Fibroblast of peridontal ligament (primary cell): ENCODE data around the gene RPTOR.
"Not testable (repeated sequence)": the region's sequence is repeated elsewhere in the genome, so short reads cannot be mapped to it uniquely, and the experiment has no call there.

Experiments used
- DNase-seq: peaks from one replicate; pipeline ENCODE4 v3.0.0-alpha.2; 2010; ENCODE audit errors: extremely low read depth

RPTOR gene

GRCh38 chr17:80516171-80516932 is 28.3 kb upstream of the RPTOR start:
- no peak for DNase-seq

- DNase-seq: no peak
Observed at GRCh38 chr17:80517641-80518040, 27.0 kb upstream of the RPTOR start.

- no peak for DNase-seq
Observed at GRCh38 chr17:80518392-80518791, 26.2 kb upstream of the RPTOR start.

GRCh38 chr17:80519091-80519781 is 25.4 kb upstream of the RPTOR start:
- no peak for DNase-seq

GRCh38 chr17:80520810-80521455 is 23.7 kb upstream of the RPTOR start:
- no peak for DNase-seq

- DNase-seq: no peak
Observed at GRCh38 chr17:80523054-80523744, 21.4 kb upstream of the RPTOR start.

GRCh38 chr17:80523956-80524712 is 20.5 kb upstream of the RPTOR start:
- no peak for DNase-seq

GRCh38 chr17:80526116-80526910 is 18.3 kb upstream of the RPTOR start:
- no peak for DNase-seq

GRCh38 chr17:80527016-80527645 is 17.5 kb upstream of the RPTOR start:
- no peak for DNase-seq

- no peak for DNase-seq
Observed at GRCh38 chr17:80528536-80528935, 16.1 kb upstream of the RPTOR start.

GRCh38 chr17:80529104-80529903 is 15.3 kb upstream of the RPTOR start:
- no peak for DNase-seq

- no peak for DNase-seq
Observed at GRCh38 chr17:80529904-80530292, 14.7 kb upstream of the RPTOR start.

GRCh38 chr17:80531400-80531799 is 13.2 kb upstream of the RPTOR start:
- no peak for DNase-seq

GRCh38 chr17:80537386-80537785 is 7.3 kb upstream of the RPTOR start:
- DNase-seq: not testable (repeated sequence)

GRCh38 chr17:80538484-80538883 is 6.2 kb upstream of the RPTOR start:
- no peak for DNase-seq

- DNase-seq: no peak
Observed at GRCh38 chr17:80539022-80539641, 5.5 kb upstream of the RPTOR start.

- DNase-seq: peak; percentile 14
Observed at GRCh38 chr17:80545499-80545826, 825 bp downstream of the RPTOR start.

GRCh38 chr17:80546267-80546666 is 1.6 kb downstream of the RPTOR start:
- no peak for DNase-seq

- no peak for DNase-seq
Observed at GRCh38 chr17:80552523-80552922, 7.9 kb downstream of the RPTOR start.
